Endodermal cell (in vitro differentiated cells): Measurements from ENCODE around the gene CCL11. TPM values are rescaled to one million over a fixed set of nuclear protein-coding genes. Genes with fewer than 3 reads are reported as not detected.

Source experiments
- DNase-seq: peaks from one replicate; pipeline ENCODE4 v3.0.0-alpha.2; 2017
- H3K27ac ChIP-seq: 2 replicates; pipeline ENCODE4 v1.5.1; 2013; ENCODE audit warnings: mild to moderate bottlenecking, low read depth, low read length, moderate library complexity
- H3K27me3 ChIP-seq: 2 replicates; pipeline ENCODE4 v1.6.1; 2013; ENCODE audit warnings: mild to moderate bottlenecking, low read length, moderate library complexity; ENCODE audit not compliant: insufficient read depth, control insufficient read depth, poor library complexity, severe bottlenecking
- H3K36me3 ChIP-seq: 2 replicates; pipeline ENCODE4 v1.7.0; 2013; ENCODE audit warnings: mild to moderate bottlenecking, low read length, moderate library complexity; ENCODE audit not compliant: control insufficient read depth, insufficient read depth
- H3K4me1 ChIP-seq: one replicate; pipeline ENCODE4 v1.7.0; 2013; ENCODE audit warnings: low read length; ENCODE audit not compliant: control insufficient read depth, insufficient read depth
- H3K4me3 ChIP-seq: 2 replicates; pipeline ENCODE4 v1.5.1; 2013; ENCODE audit warnings: mild to moderate bottlenecking, low read length, moderate library complexity
- H3K9ac ChIP-seq: 2 replicates; pipeline ENCODE4 v1.6.1; 2013; ENCODE audit warnings: mild to moderate bottlenecking, low read length, moderate library complexity; ENCODE audit not compliant: poor library complexity, severe bottlenecking; ENCODE audit errors: extremely low read depth
- H3K9me3 ChIP-seq: 2 replicates; pipeline ENCODE4 v1.6.1; 2013; ENCODE audit warnings: mild to moderate bottlenecking, low read length, moderate library complexity; ENCODE audit not compliant: control insufficient read depth
- H3K27ac Mint-ChIP-seq: 2 replicates; pipeline ENCODE4 v1.8.0; 2020; ENCODE audit warnings: mixed read lengths
- H3K27me3 Mint-ChIP-seq: 2 replicates; pipeline ENCODE4 v1.8.0; 2021; ENCODE audit warnings: mild to moderate bottlenecking, mixed read lengths; ENCODE audit not compliant: insufficient read depth
- H3K36me3 Mint-ChIP-seq: 2 replicates; pipeline ENCODE4 v1.8.0; 2020; ENCODE audit warnings: low read depth, mixed read lengths
- H3K4me1 Mint-ChIP-seq: 2 replicates; pipeline ENCODE4 v1.8.0; 2020; ENCODE audit warnings: mixed read lengths
- H3K4me3 Mint-ChIP-seq: 2 replicates; pipeline ENCODE4 v1.8.0; 2020; ENCODE audit warnings: mild to moderate bottlenecking, moderate library complexity, mixed read lengths
- H3K9me3 Mint-ChIP-seq: 2 replicates; pipeline ENCODE4 v1.8.0; 2020; ENCODE audit warnings: mild to moderate bottlenecking, mixed read lengths
- CTCF ChIP-seq: fragments of 200-600 bp; sonication (generic); conservative IDR thresholded peaks from 2 replicates; pipeline ENCODE4 v1.5.0; 2021; ENCODE audit warnings: antibody characterized with exemption, mild to moderate bottlenecking
- WGBS, 2 experiments: methylation state at CpG; one replicate each; pipeline versions ENCODE4 v1.1.5 to v1.1.7; 2013; ENCODE audit warnings: missing lambda C conversion rate in 2 of 2, mixed read lengths in 1 of 2; ENCODE audit not compliant: insufficient coverage in 1 of 2, insufficient read length in 1 of 2; 5-methylcytosine and 5-hydroxymethylcytosine counted together
- total RNA-seq, 2 donors: library from RNA; stranded (reverse); fragmentation: NEBNext Ultra II Directional in 1 of 2; extraction: Animal tissue kit (Norgen Biotek cat#: 25700) in 1 of 2; gene quantifications; 2 replicates in 1 of 2; 3 replicates in 1 of 2; pipeline ENCODE4 v1.2.1, GENCODE V29; 2021

CCL11 gene
- total RNA-seq, 2 donors from 2014 or later, result not detected

GRCh38 chr17:34261568-34262337 is 23.8 kb upstream of the CCL11 start:
- TF ChIP-seq CTCF, result no peak

GRCh38 chr17:34265711-34266110 is 19.8 kb upstream of the CCL11 start:
- no peak for DNase-seq
- Mint-ChIP-seq H3K9me3 (no peaks in the 10 kb centered on the region), H3K36me3 (no peaks in the 10 kb centered on the region), H3K27ac (no peak overlapping the region), H3K4me3 (no peak overlapping the region), H3K27me3 (peaks cover 15% of the 10 kb centered on the region), H3K4me1 (peaks cover 3% of the 10 kb centered on the region)
- Histone ChIP-seq H3K4me3 (no peak overlapping the region), H3K27me3 (no peaks in the 10 kb centered on the region), H3K9me3 (no peaks in the 10 kb centered on the region), H3K4me1 (peaks cover 3% of the 10 kb centered on the region), H3K27ac (no peak overlapping the region), H3K36me3 (no peaks in the 10 kb centered on the region), H3K9ac (no peak overlapping the region)
- WGBS, 2 experiments, result 87 to 94% methylated on average over 2 of the region's 3 CpGs
- no peak for TF ChIP-seq CTCF

More at GRCh38 chr17:34261568-34262337, 23.8 kb upstream of the CCL11 start:
- no peaks in the 10 kb centered on the region for H3K27me3 ChIP-seq
- no peaks in the 10 kb centered on the region for H3K4me1 Mint-ChIP-seq
- no peak overlapping the region for H3K4me3 Mint-ChIP-seq
- no peak overlapping the region for H3K27ac Mint-ChIP-seq
- DNase-seq, result no peak
- H3K4me1 ChIP-seq, result no peaks in the 10 kb centered on the region
- H3K9ac ChIP-seq, result no peak overlapping the region
- peaks cover 10% of the 10 kb centered on the region for H3K27me3 Mint-ChIP-seq
- WGBS, 2 experiments, result 92 to 95% methylated on average over 3 to 4 of the region's 5 CpGs
- H3K27ac ChIP-seq, result no peak overlapping the region
- H3K36me3 Mint-ChIP-seq, result peaks cover 4% of the 10 kb centered on the region
- H3K4me3 ChIP-seq, result no peak overlapping the region
- no peaks in the 10 kb centered on the region for H3K9me3 ChIP-seq
- H3K9me3 Mint-ChIP-seq, result no peaks in the 10 kb centered on the region
- peaks cover 5% of the 10 kb centered on the region for H3K36me3 ChIP-seq

- Histone ChIP-seq H3K9me3 (no peaks in the 10 kb centered on the region), H3K27me3 (no peaks in the 10 kb centered on the region), H3K27ac (no peak within 1 kb of the TSS), H3K4me1 (peaks cover 3% of the 10 kb centered on the region), H3K4me3 (no peak within 1 kb of the TSS), H3K9ac (no peak within 1 kb of the TSS), H3K36me3 (no peaks in the 10 kb centered on the region)
- 86 to 88% methylated on average over 1 of the region's 1 CpG for WGBS, 2 experiments
- no peak for DNase-seq
- Mint-ChIP-seq H3K9me3 (no peaks in the 10 kb centered on the region), H3K27ac (no peak within 1 kb of the TSS), H3K4me1 (peaks cover 3% of the 10 kb centered on the region), H3K27me3 (peaks cover 18% of the 10 kb centered on the region), H3K4me3 (no peak within 1 kb of the TSS), H3K36me3 (no peaks in the 10 kb centered on the region)
- TF ChIP-seq CTCF, result no peak
These were observed 15.6 kb upstream of the CCL11 start, which contains the start of gene CCL7 for GRCh38 chr17:34269969-34270368. Gene CCL7 (plus strand): TSS chr17:34270221. CDS start chr17:34270291, 70 bp downstream.
